H54 (cell line): Measurements from ENCODE around the gene FUT7.
A peak's percentile ranks its signal among the peaks of the same experiment; 100 is the strongest.
"Not testable (repeated sequence)": the region's sequence is repeated elsewhere in the genome, so short reads cannot be mapped to it uniquely, and the experiment has no call there.

Experiments
- DNase-seq: peaks from one replicate; pipeline ENCODE4 v3.0.0; 2011; ENCODE audit warnings: low spot score, mixed read lengths; ENCODE audit not compliant: insufficient read length
- FAIRE-seq: peaks from 3 replicates; lab custom pipeline; 2011; peaks lifted over from hg19 to GRCh38; lab: Jason Lieb, UNC
- POLR2A ChIP-seq: IDR thresholded peaks from 2 replicates; pipeline ENCODE4 v1.6.1; 2011; ENCODE audit warnings: low read depth, mild to moderate bottlenecking, low read length

The FUT7 gene

DNA sequence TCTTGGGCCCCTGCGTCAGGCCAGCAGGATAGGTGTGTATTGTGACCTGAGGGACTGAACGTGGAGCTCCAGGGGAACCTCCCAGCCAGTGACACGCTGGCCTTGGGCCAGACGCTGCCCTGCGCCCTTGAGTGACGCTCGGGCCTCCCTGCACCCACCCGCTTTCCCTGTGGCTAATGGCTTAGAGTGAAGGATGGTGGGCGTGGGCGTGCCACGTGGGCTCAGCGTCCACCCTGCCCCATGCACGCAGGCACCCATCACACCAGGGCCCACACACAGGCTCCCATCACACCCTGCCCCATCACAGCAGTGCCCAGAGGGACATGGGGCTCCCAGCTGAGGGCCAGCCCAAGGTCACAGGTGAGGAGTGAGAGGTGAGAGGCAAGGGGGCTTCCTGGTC, 5.1 kb upstream of the FUT7 start:
- FAIRE-seq (no peak), DNase-seq (no peak)
- 0 out of 2 replicates have a peak, but pooled peaks have one; percentile 12 for TF ChIP-seq POLR2A

- TF ChIP-seq POLR2A: no peak
- DNase-seq (no peak), FAIRE-seq (no peak)
Observed at GRCh38 chr9:137035937-137036336, 4.0 kb upstream of the FUT7 start.

DNA sequence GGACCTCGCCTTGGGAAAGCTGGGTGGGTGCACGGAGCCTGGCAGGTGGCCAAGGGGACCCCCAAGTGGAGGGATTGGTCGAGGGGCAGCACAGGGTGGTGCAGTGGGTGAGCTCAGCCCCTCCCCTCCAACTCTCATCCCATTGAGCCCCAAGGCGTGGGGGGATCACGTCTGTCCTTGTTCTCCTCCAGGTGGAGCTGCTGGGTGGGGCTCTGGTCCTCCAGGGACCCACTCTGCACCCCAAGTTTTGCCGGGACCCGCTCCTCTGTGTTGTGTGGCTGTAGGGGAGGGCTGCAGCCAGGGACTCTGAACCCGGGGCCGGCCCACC, 3.6 kb upstream of the FUT7 start:
- FAIRE-seq (no peak), DNase-seq (no peak)
- no peak for TF ChIP-seq POLR2A

- no peak for FAIRE-seq
- peak; percentile 100 for DNase-seq
- no peak for TF ChIP-seq POLR2A
Observed at GRCh38 chr9:137034709-137035506, 3.0 kb upstream of the FUT7 start.

GRCh38 chr9:137034039-137034708, 2.3 kb upstream of the FUT7 start:
- TF ChIP-seq POLR2A: no peak
- FAIRE-seq (no peak), DNase-seq (peak; percentile 86)

DNA sequence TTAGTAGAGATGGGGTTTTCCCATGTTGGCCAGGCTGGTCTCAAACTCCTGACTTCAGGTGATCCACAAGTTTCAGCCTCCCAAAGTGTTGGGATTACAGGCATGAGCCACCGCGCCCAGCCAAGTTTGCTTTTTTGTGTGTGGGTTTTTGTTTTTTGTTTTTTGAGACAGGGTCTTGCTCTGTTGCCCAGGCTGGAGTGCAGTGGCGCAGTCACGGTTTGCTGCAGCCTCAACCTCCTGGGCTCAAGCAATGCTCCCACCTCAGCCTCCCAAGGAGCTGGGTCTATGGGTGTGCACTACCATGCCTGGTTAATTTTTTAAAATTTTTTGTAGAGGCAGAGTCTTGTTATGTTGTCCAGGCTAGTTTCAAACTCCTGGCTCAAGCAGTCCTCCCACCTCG, 1.6 kb upstream of the FUT7 start:
- not testable (repeated sequence) for FAIRE-seq, DNase-seq

- no peak for TF ChIP-seq POLR2A
- DNase-seq (no peak), FAIRE-seq (no peak)
Observed at GRCh38 chr9:137032858-137033257, 970 bp upstream of the FUT7 start.

DNA sequence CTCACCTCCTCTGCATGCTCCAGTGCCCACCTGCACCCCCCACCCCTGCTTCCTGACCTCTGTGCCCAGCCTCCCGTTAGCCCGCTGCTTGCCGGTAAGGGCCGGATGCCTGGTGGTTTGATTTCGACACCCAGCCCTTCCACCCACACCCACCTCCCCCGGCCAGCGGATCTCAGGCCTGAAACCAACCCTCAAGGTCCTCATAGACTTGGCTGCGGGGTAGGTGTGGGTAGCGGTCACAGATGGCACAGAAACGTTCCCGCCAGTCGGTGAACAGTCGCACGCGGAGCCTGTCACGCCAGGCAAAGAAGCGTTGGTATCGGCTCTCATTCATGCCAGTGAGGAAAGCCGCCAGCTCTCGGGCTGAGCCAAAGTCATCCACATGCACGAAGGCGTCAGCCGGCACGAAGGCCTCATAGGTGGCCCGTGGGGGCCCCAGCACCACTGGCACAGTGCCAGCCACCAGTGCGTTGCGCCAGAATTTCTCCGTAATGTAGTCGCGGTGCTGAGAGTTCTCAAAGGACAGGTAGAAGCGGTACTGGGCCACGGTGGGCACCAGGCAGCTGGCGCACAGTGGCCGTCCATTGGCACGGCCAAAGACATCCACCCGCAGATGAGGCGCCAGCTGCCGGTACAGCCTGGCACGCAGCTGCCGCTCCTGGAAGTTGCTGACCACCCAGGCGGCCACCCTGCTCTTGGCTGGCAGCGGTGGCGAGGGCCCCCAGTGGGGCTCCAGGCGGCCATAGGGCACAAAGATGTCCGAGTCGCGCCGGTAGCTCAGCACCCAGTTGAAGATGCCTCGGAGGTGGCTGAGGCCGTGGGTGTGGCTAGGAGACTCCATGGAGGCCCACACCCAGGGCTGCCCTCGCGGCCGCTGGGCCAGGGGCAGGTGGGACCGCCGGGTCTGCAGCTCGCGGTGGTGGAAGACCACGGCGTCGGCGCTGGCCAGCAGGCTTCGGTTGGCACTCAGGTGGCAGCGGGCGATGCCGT, 1.1 kb downstream of the FUT7 start:
- FAIRE-seq: no peak
- DNase-seq: no peak
- TF ChIP-seq POLR2A: no peak

DNA sequence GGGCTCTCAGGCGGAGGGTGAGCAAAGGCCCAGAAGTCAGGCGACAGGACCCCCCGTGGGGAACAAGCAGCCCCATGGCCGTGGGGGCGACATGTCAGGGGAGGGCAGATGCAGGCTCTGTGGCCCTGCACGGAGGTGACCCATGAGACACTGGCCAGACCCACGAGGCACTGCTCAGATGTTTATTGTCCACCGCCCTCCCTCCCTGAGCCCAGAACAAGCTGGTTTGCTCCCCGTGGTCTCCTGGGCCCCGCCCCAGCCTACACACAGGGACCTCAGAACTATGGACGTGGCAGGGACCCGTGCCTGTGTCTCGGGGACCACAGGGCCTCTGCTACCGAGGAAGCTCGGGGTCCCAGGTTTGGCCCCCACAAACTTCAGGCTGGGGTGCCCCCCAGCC, 1.9 kb downstream of the FUT7 start:
- TF ChIP-seq POLR2A: no peak
- no peak for DNase-seq
- FAIRE-seq: no peak

GRCh38 chr9:137029058-137029936, 2.6 kb downstream of the FUT7 start:
- no peak for TF ChIP-seq POLR2A
- DNase-seq (peak; percentile 97), FAIRE-seq (peak; percentile 65)

DNA sequence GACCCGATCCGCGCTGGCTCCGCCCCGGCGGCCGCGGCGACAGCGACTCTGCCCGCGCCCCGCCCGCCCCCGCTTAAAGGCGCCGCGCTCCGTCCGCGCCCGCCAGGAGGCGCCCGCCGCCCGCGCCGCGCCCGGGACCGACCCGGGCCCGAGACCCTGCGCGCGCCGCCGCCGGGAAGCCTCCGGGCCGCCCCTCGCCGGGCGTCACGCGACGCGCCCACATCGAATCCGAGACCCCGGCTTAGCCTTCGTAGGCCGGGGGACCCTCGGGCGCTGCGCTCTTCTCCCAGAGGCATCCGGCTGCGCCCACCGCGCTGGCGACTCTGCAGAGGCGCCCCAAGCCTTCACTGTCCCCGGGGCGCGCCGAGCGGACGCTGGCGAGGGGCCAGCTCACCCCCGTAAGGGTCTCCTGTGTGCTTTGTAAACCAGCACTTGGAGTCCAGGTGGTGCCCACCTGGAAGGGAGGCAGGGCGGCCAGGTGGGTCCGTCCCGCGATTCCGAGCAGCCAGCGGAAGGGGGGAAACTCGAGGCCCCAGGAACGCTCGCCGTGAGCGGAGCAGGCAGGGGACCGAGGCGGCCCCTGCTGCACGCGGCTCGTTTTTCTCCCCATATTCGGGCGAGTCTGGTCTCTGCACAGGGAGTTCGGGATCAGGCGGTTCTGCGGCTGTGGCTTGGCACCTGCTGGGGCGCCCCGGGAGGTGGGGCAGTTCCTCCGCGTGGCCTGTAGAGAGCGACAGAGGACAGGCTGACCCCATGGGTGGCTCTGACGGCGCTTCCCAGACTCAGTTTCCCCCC, 3.4 kb downstream of the FUT7 start:
- FAIRE-seq (no peak), DNase-seq (peak; percentile 93)
- no peak for TF ChIP-seq POLR2A
